Occipital lobe (tissue), 3 donors: ENCODE measurements around the gene LYZ. TPM values are rescaled to one million over a fixed set of nuclear protein-coding genes. Genes with fewer than 3 reads are reported as not detected.

Experiments used
- DNase-seq: peaks from one replicate; lab custom pipeline; 2025; lab: John Stamatoyannopoulos, UW
- small RNA-seq: library from RNA; depleted of rRNA; stranded (forward); fragments of <200 nt; gene quantifications from one replicate; pipeline ENCODE3, GENCODE V24; 2014
- total RNA-seq: library from RNA; depleted of rRNA; stranded (reverse); fragments of >200 nt; gene quantifications from one replicate; pipeline ENCODE4 v1.2.3, GENCODE V29; 2014

LYZ gene
- total RNA-seq, 1 donor from 2014 or later = 4.5 TPM

DNA sequence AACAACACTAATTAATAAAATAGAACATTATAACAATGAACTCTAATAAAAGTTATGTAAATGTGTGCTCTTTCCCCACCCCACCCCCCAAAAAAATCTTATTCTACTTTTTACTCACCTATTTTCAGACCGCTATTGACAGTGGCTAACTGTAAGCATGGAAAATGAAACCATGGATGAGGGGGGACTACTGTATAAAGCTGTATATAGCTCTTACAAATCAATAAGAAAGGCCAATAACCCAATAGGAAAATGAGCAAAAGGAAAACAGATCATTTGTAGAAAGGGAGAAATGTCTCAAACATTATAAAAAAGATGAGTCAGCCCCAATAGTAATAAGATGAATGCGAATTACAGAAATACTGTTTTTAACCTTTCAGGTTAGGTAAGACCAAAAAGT, 38.7 kb downstream of the LYZ start:
- no peak for DNase-seq

DNA sequence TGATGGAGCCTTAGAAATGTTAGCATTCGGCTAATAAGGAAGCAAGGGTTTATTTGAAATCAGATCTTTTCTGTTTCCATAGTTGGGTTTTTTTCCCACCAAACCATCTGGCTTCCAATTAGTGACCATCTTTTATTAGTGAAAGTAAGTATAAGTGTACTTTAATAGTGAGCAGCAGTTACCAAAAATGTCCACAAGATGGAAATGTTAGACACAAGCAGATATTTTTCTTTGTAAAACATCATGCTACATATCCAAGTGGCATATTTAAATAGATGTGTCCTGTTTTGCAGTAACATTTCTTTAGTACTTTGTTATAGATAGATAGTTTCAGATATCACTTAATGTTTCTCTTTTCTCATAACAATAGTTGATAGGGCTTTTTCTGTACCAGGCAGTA, 40.2 kb downstream of the LYZ start:
- no peak for DNase-seq

DNA sequence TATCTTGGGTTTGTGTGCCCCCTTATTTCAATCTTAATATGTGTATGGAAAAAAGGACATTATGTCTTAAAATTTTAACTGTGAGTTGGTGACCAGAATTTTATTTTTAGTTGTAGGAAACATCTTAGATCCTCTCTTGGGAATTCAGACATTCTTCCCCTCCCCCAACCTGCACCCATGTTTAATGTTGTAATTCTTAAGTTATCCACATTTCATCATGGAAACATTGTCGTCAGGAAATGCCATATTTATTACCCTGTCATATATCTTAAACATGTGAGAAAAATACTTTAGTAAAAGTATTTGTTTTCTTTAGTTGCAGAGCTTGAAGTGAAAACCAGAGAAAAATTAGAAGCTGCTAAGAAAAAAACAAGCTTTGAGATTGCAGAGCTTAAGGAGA, 41.6 kb downstream of the LYZ start:
- no peak for DNase-seq

DNA sequence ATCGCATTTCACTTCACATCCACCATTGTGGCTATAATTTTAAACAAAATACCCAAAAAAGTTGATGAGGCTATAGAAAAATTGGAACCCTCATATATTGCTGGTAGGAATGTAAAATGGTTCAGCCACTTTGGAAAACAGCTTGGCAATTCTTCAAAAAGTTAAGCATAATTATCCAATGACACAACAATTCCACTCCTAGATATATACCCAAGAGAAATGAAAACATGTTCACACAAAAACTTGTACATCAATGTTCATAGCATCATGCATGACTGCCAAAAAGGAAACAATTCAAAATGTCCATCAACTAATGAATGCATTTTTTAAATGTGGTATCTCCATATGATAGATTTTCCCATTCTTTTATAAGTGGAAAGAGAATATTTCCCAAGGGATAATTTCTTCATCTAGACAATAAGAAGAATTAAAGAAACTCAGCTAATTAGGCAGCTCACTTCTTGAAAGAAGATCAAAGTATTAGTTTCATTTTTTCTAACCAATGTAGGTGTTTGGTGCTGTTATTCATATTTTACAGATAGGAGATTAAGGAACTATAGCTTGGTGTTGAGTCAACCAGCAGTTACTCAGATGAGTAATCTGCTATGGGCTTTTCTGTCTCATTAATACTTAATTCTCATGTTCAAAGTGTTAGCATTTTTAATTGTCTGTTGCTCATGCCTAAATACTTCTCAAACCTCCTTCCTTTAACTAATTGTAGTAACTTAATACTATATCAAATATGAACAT, 44.2 kb downstream of the LYZ start:
- DNase-seq = no peak

DNA sequence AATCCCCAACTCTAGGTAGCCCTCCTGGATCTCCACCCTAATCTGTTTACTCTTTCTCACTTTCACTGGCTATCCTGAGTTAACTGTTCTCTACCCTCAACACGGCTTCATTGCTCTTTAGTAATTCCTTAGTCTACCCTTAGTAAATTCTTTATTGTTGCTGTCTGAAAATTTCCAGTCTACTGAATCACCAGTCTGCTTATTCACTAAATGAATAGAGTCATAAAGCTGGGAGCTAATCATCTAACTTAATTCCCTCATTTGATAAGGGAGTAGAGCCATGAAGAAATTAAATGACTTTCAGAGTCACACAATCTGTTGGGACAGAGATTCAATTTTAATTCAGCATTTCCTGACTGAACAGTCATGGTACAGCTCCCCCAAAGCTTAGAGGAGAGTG, 47.9 kb downstream of the LYZ start:
- DNase-seq = no peak

DNA sequence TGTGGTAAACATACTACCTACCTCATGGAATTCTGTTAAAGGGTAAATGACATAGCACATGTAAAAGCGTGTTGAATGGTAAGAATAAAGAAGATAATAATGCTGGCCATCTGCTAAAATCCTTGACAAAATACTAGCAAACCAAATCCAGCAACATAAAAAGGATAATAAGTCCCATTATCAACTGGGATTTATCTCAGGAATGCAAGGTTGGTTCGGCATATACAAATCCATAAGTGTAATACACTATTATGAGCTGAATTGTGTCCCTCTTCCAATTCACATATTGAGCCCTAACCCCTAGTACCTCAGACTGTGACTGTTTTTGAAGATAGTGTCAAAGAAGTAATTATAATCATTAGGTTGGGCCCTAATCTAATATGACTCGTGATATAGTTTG, 48.8 kb downstream of the LYZ start:
- no peak for DNase-seq

DNA sequence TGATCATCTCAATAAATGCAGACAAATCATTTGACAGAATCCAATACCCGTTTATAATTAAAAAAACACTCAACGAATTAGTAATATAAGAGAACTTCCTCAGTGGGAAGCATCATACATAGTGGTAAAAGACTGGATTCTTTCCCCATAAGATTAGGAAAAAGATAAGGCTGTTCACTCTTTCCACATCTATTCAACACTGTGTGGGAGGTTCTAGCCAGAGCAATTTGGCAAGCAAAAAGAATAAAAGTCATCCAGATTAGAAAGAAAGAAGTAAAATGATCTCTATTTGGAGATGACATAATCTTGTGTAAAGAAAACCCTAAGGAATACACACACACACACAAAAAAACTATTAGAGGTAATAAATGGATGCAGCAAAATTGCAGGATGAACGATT, 49.8 kb downstream of the LYZ start:
- no peak for DNase-seq

DNA sequence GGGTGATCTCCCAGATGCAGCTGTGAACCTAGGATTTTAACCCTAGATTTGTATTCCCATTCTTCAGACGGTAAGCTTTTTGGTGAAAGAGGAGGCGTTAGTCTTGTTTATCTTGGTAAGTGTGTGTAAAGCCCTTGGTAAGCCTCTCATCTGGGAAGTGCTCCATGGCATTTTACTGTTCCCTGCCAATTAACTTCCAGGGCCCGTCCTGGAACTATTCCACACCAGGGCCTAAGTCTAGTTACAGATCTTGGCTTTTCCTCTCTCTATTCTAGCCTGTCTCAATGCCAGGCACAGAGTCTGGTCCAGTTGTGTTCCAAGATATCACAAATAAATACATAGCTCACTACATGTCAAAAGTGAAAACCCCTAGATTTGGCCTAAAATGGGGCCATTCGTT, 53.8 kb downstream of the LYZ start:
- DNase-seq = no peak

Small RNA genes within 50 kb of the gene (small RNA-seq; reads per million reads assigned to genes)
- not detected for gene RN7SL804P

Other genes with a start within 250 kb of the LYZ start
- 113 TPM for gene CPSF6, start 108.8 kb upstream of the LYZ start, total RNA-seq
- gene YEATS4, start 11.4 kb downstream of the LYZ start, total RNA-seq = 31.5 TPM
- 66.8 TPM for gene FRS2, start 122.0 kb downstream of the LYZ start, total RNA-seq
- gene CCT2, start 237.1 kb downstream of the LYZ start, total RNA-seq = 270 TPM